ENCODE data around the gene TCF7.

Gene TCF7

DNA sequence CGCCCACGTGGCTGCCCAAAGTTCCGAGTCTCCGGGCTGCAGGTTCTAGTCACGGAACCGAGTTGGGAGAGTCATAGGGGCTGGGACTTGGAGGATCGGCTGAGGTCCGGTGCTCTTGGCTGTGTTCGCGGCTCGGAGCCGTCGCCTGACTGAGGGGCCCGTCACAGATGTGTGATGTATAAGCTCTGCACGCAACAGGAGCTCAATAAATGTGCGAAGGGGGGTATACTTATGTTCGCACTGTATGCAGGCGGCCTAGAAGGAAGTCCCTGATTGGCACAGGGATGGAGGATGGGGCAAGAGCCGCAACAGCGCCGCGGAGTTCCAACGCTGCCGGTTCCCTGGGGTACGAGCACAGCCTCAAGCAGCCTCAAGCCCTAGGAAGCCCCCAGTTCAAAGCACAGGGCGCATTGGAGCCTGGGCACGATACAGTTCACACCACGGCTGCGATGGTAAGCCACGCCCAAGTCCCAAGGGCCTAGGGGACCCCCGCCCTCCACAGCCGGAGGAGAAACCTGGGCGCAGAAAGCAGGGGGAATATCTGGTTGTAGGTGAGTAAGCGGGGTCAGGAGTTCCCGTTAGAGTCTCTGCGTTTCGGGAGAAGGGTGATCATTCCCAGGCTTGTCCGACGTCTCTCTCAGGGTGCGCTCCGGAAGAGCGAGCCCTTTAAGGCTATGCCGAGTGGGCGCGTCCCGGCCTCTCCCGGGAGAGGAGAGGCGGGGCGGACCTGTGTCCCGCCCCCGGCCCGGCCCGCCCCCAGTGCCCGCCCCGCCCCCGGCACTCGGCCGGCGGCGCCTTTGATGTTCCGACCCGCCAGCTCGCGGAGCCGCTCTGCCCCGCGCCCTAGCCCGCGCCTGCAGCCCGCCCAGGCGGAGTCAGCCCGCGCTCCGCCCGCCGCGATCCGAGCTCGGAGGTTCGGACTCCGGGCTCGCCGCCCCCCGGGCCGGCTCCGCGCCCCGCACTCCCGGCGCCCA is at the start of gene TCF7:
TCF7 (plus strand) TSS at position 780 of the 974 bp plus-strand sequence. CDS start 226 bp downstream, outside the sequence.
- DNase-seq (ENCODE audit: low read depth in 2 of 3, low spot score in 1 of 3), result peak in 2 of 3 donors; percentile 53 to 69

- DNase-seq (ENCODE audit: low read depth in 2 of 3, low spot score in 1 of 3), result no peak
These were observed 44.9 kb upstream of the TCF7 start for GRCh38 chr5:134069553-134069952.

- peak in 2 of 3 donors; percentile 36 to 43 for DNase-seq (ENCODE audit: low read depth in 2 of 3, low spot score in 1 of 3)
These were observed 43.5 kb upstream of the TCF7 start for GRCh38 chr5:134070725-134071613.

DNA sequence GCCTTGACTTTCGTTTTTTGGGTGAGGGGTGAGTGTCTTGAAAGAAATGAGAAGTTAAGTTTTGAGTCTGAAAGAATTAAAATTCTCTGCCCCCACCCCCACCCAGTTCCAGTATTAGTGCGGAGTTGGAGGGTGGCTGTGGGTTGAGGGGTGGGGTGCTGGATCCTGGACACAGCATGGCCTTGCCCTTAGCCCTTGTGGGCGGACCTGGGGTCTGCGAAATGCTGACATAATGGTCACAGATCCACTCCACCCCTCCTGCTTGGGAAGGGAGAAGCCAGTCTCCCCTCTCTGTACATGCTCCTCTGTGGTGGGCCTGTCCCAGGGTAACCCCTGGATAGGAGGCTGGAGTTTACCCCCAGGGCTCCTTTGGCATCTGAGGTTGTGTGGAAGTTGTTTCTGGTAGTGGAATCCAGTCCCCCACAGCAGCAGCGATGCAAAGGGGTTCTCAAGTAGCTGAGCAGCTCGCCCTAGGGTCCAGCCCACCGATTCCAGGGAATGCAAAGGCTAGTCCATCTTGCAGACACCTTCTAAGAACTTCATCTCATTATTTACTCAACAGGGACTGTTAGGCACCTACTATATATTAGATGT is 42.8 kb upstream of the TCF7 start:
- DNase-seq (ENCODE audit: low read depth in 2 of 3, low spot score in 1 of 3), result peak in 1 of 3 donors; percentile 58

- DNase-seq (ENCODE audit: low read depth in 2 of 3, low spot score in 1 of 3), result no peak
These were observed 41.8 kb upstream of the TCF7 start for GRCh38 chr5:134072471-134073210.

GRCh38 chr5:134073404-134073803 is 41.1 kb upstream of the TCF7 start:
- DNase-seq (ENCODE audit: low read depth in 2 of 3, low spot score in 1 of 3), result no peak

DNA sequence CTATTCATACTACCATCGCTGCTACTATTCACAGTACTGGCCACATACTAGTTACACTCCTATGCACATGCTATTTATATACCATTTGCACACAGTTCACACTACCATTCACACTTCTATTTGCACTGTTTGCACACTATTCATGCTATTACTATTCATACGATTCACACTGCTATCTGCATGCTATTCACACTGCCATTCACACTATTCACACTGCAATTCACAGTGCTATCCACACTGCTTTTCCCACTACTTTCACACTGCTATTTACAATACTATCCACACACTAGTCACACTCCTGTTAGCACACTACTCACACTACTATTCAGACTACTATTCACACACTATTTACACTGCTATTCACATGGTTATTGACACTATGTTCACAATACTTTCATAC is 39.4 kb upstream of the TCF7 start:
- no peak for DNase-seq (ENCODE audit: low read depth in 2 of 3, low spot score in 1 of 3)

- DNase-seq (ENCODE audit: low read depth in 2 of 3, low spot score in 1 of 3), result no peak
These were observed 36.4 kb upstream of the TCF7 start for GRCh38 chr5:134077926-134078580.

DNA sequence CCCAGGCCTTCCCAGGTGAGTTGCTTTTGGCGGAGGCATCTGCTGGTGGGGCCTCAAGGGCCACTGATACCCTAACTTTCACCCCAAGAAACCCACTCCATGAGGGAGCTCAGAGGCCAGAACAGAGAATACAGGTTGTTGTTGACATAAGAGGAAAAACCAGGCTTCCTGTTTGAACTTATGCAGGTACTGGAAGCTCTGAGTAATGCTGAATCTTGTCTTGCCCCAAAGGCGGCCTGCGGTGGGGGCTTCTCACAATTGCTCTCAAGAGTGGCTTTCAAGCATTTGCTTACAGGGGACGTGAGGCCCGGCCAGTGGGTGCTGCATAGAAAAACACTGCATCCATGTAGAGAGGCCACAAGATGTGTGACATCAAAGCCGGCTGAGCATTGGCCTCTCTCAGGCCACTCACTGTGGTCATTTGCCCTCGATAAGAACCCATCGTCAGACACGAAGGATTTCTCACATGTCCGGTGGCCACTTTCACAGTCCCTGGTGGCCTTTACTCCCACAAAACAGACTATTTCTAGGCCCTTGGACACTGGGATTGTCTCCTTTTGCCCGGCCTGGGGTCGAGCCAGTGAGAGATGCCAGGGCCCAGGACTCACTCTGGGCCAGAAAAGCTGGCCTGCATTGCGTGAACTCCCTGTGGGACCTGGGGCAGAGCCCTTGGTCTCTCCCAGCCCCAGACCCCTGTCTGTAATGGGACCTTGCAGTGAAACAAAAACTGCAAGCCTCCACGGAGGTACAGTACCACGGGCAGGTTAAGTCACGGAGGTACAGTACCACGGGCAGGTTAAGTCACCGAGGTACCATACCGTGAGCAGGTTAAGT is 34.5 kb upstream of the TCF7 start:
- peak in 2 of 3 donors; percentile 60 to 64 for DNase-seq (ENCODE audit: low read depth in 2 of 3, low spot score in 1 of 3)

GRCh38 chr5:134082264-134082992 is 32.1 kb upstream of the TCF7 start:
- DNase-seq (ENCODE audit: low read depth in 2 of 3, low spot score in 1 of 3), result no peak

DNA sequence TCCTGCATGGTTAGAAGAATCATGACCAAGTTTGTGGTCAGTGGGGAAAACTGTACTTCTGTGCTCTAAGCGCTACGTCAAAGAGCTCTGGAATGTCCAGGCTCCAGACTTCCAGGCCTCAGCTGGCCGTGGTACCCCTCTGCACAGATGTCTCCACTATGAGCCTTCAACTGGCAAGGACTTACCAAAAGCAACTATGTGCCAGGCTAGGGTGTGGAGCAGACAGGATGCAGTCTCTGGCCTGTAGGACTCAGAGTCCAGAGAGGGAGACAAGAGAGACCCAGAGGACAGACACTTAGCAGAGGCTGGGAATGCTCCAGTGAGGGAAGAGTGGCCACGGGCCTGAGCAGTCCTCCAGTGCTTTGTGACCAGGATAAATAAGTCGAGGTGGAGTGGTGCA is 31.0 kb upstream of the TCF7 start:
- no peak for DNase-seq (ENCODE audit: low read depth in 2 of 3, low spot score in 1 of 3)

GRCh38 chr5:134084022-134084565 is 30.4 kb upstream of the TCF7 start:
- no peak for DNase-seq (ENCODE audit: low read depth in 2 of 3, low spot score in 1 of 3)

DNA sequence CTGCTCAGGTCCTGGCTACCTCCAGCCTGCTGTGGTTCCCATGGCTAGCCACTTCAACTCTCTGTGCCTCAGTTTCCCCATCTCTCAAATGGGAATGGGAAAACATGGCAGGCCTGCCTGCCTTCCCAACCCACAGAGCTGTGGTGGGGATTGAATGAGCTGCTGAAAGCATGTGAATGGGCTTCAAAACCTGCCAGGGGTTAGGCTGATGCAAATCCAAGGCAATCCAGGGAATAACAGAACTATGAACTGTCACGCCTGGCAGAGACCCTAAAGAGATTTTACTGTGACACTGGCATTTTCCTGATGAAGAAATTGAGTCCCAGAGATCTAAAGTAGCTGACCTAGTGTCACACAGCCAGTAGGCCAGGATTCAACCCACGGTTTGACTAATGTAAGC is 29.9 kb upstream of the TCF7 start:
- DNase-seq (ENCODE audit: low read depth in 2 of 3, low spot score in 1 of 3), result no peak

GRCh38 chr5:134085411-134085810 is 29.1 kb upstream of the TCF7 start:
- no peak for DNase-seq (ENCODE audit: low read depth in 2 of 3, low spot score in 1 of 3)

DNA sequence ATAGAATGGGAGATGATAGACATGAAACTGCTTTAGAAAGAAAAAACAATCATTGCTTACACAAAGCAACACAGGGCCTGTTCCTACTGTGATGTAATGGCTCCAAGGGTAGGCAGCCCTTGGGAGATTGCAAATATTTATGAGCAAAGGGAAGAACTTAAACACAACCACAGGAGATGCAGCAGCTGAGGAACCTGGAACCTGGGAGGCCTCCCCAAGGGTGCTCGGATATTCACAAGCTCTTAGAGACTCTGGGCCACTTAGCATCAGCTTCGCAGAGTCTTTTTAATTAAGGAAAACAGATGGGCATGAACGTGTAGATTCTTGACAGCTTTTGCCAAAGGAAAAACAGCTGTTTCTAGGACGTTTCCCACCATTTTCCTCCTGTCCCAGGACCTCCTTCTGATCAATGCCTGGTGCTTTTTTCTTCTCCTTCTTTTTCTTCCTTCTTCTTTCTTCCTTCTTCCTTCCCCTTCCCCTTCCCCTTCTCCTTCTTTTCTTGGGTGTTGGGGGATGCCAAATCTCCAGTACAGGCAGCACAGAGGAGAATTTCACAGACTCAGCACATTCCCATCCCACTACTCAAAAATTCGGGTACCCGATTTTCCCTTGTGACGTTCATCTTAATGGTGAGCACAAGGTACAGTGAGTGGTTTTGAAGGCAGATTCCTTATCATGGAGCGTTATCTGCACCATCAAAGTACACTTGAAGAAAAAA is 28.1 kb upstream of the TCF7 start:
- DNase-seq (ENCODE audit: low read depth in 2 of 3, low spot score in 1 of 3), result no peak

DNA sequence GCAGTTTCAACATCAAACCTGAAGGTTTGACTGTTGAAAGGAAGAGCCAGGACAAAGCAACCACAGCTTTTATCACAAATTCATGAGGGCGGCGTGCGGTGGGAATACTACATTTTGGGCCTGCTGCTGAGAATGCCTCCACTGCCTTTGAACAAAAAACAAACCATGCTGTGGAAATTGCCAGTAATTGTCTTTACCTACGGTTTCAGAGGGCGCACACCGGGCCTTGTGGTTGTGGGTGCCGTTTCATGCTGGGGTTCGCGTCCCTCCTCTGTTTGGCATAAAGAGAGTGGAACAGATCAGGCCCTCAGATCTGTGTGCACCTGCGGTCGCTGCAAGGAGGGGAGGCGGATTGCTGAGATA is 27.6 kb upstream of the TCF7 start:
- peak; percentile 68 to 82 (median 74) for DNase-seq (ENCODE audit: low read depth in 2 of 3, low spot score in 1 of 3)

GRCh38 chr5:134088291-134088690 is 26.2 kb upstream of the TCF7 start:
- no peak for DNase-seq (ENCODE audit: low read depth in 2 of 3, low spot score in 1 of 3)

Data from stimulated activated CD4-positive, alpha-beta T cell treated with anti-CD3 and anti-CD28 coated beads, Interleukin-12 subunit alpha, Interleukin-12 subunit beta, amount 100 ng/mL, for 48 hours (primary cell).